DMS 273 treated with DMSO at 0.1 percent for 48 hours (cell line): ENCODE data around the gene RHOBTB1.
A peak's percentile ranks its signal among the peaks of the same experiment; 100 is the strongest.

Source experiments
- DNase-seq: peaks from one replicate; lab custom pipeline; 2025; lab: John Stamatoyannopoulos, UW

RHOBTB1 gene

GRCh38 chr10:60942134-60942787, 1.7 kb downstream of the RHOBTB1 start:
- DNase-seq = no peak

- no peak for DNase-seq
These were observed 3.5 kb downstream of the RHOBTB1 start for GRCh38 chr10:60940446-60940845.

GRCh38 chr10:60937784-60938654, 6.0 kb downstream of the RHOBTB1 start:
- DNase-seq = no peak

- DNase-seq = no peak
These were observed 7.0 kb downstream of the RHOBTB1 start for GRCh38 chr10:60937022-60937421.

GRCh38 chr10:60934215-60935175, 9.5 kb downstream of the RHOBTB1 start:
- DNase-seq = no peak

- no peak for DNase-seq
These were observed 11.2 kb downstream of the RHOBTB1 start for GRCh38 chr10:60932756-60933155.

- DNase-seq = no peak
These were observed 13.7 kb downstream of the RHOBTB1 start for GRCh38 chr10:60930237-60930636.

GRCh38 chr10:60921633-60922032, 22.4 kb downstream of the RHOBTB1 start:
- peak; percentile 14 for DNase-seq

GRCh38 chr10:60920479-60920878, 23.5 kb downstream of the RHOBTB1 start:
- DNase-seq = no peak

- DNase-seq = no peak
These were observed 24.4 kb downstream of the RHOBTB1 start for GRCh38 chr10:60919551-60919950.

GRCh38 chr10:60917331-60918280, 26.4 kb downstream of the RHOBTB1 start:
- no peak for DNase-seq

- no peak for DNase-seq
These were observed 28.0 kb downstream of the RHOBTB1 start for GRCh38 chr10:60916025-60916424.

- no peak for DNase-seq
These were observed 29.3 kb downstream of the RHOBTB1 start for GRCh38 chr10:60914690-60915141.

GRCh38 chr10:60913657-60914056, 30.3 kb downstream of the RHOBTB1 start:
- DNase-seq = no peak

- DNase-seq = no peak
These were observed 30.9 kb downstream of the RHOBTB1 start for GRCh38 chr10:60913071-60913470.

- no peak for DNase-seq
These were observed 32.3 kb downstream of the RHOBTB1 start for GRCh38 chr10:60911715-60912114.

GRCh38 chr10:60911216-60911615, 32.8 kb downstream of the RHOBTB1 start:
- DNase-seq = no peak

GRCh38 chr10:60910543-60910942, 33.4 kb downstream of the RHOBTB1 start:
- DNase-seq = no peak

- no peak for DNase-seq
These were observed 35.1 kb downstream of the RHOBTB1 start for GRCh38 chr10:60908896-60909295.

- no peak for DNase-seq
These were observed 36.0 kb downstream of the RHOBTB1 start for GRCh38 chr10:60908031-60908430.

- DNase-seq = no peak
These were observed 36.7 kb downstream of the RHOBTB1 start for GRCh38 chr10:60907236-60907635.
